HG03025 (cell line): ENCODE results near the gene INPP5K.
"Not testable (repeated sequence)": the region's sequence is repeated elsewhere in the genome, so short reads cannot be mapped to it uniquely, and the experiment has no call there.

Experiments
- ATAC-seq: cut with Tn5 transposase; IDR thresholded peaks from one replicate; pipeline ENCODE4 v1.9.1; 2021; ENCODE audit warnings: mild to moderate bottlenecking, moderate library complexity; ENCODE audit not compliant: unreplicated experiment, low FRiP score

Gene INPP5K

DNA sequence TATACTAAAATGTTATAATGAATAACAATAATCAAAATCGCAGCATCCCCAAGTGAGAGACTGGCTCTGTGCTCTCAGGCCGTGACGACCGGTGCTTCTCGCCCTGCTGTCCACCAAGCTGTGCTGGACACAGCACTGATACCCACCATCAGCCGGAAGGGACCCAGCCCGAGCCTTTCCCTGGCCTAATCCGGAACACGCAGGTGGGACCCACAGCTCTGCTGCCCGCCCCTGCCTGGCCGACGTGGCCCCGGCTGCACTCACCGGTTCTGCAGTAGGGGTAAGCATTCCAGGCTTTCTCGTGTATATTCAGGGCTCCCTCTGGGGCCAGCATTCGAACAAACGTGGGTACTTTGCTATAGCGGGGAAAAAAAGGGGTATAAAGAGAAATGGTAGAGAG, 31.6 kb upstream of the INPP5K start:
- no peak for ATAC-seq

DNA sequence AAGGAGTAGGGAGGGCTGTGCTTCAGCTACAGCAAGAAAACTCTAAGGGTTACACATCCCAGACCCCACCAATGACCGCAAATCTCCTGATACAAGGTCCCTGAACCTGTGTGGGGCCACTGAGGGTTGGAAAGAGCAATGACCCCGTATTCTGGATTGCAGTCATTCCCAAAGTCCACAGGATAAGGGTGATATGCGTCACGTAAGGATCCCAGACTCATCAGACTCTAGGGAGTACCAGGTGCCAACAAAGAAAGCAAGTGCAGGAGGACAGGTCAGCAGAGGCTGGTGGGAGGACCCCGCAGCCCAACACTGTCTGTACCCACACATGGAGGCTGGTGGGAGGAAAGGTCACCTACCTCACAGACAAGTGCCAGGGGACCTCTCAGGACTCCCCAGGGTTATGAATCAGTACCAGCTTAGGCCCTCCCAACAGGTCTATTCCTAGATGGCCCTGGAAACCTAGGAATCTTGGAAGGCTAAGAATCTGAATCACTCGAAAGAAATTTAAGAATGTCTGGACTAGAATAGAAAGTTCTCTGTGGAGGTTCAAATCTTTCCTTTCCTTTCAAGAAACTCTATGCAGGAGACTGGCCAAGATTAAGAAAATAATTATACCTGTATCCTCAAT, 30.0 kb upstream of the INPP5K start:
- no peak for ATAC-seq

DNA sequence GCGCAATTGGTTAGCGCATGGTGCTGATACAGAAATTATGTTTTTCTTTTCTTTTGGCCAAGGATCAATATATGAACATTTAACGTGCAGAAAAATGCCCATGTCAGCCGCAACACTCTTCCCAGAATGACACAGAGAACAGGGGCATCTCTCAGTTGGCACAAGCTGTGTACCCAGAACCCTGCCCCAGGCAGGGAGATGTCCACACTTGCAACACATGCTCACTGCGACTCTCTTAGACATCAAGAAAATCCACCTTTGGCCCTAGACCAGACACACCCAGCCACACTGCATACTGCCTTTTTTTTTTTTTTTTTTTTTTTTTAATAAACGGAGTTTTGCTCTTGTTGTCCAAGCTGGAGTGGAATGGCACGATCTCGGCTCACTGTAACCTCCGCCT, 29.2 kb upstream of the INPP5K start:
- no peak for ATAC-seq

DNA sequence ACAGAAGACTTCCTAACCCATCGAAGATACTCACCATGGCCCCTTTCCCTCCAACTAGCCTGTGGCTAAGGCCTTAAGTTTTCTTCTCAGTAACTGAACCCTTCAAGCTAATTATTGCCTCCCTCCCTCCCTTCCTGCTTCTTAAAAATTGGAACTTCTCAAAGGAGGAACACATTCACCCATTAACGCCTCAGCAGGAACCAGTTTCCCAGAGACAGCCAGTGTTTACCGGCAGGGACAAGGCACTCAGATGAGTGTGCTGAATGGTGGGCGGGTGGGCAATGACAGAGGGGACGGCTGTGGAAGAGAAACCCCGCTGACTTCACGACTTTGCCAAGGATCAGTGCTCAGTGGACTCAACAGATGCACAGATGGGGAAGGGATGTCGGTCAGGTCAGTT, 25.9 kb upstream of the INPP5K start:
- ATAC-seq = no peak

DNA sequence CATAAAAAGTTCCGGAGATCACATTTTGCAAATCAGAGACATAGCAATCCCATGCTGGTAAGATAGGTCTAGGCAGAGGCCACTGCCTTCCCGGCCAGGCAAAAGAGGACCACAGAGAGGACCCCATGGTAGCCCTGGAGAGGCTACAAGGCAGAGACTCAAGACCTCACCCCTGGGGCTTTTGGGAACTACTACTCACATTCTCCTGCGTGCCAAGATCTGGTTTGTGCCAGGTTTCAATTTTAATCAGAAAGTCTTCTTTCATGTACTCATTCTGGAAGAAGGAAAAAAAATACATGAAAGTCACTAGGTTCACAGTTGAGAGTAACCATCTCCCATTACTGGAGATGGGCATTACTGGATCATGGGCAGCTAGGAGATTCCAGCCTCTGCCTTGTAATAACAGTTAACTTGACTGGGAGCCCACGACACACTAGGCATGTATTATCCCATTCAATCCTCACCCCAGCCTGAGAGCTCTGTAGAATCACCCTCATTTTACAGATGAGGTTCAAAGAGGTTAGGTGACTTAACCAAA, 25.0 kb upstream of the INPP5K start:
- ATAC-seq = no peak

DNA sequence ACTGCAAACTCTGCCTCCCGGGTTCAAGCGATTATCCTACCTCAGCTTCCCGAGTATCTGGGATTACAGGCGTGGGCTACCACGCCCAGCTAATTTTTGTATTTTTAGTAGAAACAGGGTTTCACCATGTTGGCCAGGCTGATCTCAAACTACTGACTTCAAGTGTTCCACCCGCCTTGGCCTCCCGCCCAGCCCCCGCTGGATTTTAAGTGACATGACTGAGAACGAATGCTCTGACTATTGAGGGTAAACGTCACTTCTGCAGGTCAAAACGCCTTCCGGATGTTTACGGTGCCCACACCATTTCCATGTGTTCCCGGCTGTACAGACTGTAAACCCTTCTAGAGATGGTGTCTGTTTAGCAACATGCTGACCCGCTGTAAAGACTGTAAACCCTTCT, 23.4 kb upstream of the INPP5K start:
- ATAC-seq = no peak

DNA sequence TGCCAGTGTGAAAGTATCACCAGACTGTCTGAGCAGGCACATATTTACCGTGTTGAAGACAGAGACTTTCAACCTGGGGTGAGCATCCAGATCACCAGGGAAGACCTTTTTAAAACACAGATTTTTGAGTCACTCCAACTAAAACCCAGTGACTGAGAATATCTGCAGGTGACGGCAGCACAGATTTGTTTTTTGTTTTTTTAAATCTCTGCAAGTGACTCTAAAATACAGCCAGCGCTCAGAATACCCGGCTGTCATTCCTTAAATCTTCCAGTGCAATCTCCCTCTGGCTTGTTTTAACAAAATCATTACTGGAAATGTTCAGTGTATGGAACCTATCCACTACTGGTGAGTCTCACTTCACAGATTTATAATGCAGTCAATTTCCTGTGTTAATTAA, 19.3 kb upstream of the INPP5K start:
- no peak for ATAC-seq

DNA sequence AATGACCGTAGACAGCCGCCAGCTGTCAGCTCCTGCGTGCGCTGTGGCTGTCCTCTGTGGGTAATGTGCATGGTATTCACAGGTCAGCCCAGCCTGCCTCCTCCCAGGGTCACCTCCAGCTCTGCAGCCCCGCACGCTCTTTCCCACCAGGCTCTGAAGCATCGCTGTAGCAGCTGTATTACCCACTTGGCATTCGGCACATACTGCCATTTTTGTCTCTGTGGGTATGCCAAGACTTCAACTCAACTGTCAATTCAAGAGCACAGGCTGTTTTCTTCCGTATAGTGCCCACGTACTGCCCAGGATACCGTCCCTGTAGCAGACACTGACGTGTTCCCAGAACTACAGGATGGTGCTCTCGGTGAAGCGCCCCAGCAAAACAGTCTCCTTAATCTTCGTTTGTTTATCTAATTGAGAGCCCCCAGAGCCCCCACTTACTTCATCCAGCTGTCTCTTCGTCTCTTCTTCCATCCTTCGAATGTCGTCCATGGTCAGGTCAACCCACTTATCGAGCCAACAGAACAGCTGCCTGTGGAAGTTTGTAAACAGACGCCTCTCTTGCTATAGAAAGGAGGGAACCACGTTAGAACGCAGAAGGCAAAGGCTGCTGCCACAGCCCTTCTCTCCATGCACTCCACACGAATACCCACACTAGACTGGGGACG, 17.4 kb upstream of the INPP5K start:
- ATAC-seq = no peak

DNA sequence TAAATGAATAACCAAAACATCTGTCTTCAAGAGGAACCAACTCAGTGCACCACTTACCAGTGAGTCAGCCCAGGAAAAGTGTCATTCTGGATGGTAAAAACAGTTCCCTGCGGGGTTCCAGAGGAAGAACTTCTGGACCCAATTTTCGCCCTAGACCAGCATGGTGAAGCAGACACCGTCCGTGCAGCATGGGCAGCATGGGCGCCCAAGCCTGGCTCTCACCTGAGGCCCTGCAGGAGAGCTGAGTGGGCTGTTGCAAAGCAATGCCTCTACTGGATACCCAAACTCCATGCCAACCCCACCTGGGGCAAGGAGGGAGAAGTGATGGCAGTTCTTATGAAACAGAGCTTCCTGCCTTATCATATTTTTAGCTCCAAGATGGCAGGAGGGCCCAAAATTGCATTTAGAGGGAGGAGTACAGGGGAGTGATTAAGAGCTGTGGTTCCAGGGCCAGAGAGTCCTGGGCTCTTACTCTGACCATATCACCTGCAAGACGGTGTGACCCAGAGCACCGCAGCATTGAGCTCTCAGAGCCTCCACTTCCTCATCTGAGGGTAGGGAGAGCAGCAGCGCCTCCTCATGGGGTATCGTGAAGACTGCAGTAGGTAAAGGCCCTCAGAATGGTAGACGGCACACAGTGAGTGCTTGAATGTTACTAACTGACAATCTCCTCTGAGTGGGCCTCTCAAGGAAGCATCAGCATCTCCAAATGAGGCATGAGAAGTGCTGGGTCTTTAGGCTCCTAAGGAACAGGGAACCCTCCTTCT, 16.6 kb upstream of the INPP5K start:
- no peak for ATAC-seq

DNA sequence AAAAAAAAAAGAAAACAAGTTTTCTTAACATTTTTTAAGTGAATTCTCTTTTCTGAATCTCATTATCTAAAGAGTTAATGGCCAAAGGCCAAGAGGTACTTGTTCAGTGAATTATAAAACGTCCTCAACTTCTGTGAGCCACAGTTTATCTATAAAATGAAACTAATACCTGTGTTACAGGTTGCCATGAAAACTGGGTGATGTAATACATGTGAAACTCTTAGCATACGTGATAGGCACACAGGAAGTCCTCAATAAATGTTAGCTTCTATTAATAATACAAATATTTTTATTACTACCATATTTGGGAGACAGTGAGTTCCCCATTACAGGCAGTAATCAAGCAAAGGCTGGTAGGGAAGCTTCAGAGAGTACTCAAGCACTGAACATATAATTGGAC, 13.5 kb upstream of the INPP5K start:
- no peak for ATAC-seq

DNA sequence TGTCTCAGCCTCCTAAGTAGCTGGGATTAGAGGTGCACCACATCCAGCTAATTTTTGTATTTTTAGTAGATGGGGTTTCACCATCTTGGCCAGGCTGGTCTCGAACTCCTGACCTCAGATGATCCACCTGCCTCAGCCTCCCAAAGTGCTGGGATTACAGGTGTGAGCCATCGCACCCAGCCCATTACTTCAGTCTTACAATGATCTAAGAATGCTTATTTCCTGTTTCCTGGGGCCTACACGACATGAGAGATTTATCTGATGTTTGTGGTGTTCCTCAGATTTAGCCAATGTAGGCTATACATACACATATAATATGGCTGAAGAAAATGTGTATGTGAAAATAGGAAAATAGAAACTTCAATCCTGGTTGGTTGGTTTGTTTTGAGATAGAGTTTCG, 10.5 kb upstream of the INPP5K start:
- ATAC-seq = not testable (repeated sequence)

DNA sequence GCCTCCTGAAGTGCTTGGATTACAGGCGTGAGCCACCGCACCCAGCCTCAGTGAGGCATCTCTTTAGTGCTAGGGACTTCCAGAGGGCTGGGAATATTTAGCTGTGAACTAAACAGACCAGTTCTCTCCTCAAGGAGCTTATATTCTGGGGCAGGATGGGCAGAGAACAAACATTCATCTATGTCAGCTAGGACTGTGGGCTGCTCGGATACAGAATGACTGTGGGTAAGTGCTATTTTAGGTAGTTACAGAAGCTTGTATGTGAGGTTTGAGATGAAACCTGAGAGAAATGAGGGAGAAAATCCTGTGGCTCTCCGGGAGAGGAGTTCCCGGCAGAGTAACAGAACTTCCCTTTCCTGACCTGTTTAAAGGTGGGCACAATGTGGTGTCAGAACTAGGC, 6.2 kb upstream of the INPP5K start:
- no peak for ATAC-seq

DNA sequence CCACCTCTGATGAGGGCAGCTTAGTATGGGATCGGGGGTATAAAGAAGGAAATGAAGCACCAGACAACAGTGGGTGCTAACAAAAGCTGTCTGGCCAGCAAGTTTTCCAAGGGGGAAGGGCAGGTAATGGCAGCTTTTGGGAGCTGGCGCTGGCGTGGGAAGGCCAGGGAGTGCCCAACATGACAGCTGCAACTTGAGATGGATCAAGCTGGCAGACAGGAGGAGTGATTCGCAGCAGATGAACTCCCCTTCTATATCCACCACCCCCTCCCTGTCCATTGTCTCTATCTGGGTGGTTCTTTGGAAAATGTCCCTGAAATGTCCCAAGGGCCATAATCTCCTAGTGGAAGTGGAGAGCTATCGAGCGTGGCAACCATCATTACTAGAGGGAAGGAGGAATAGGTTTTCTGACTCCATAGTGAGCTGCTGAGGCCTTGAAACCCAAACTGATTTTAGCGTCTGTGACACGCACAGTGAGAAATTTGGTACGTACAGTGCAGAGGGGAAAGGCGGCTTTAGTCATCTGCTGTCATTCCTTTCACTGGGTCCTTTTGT, 4.8 kb upstream of the INPP5K start:
- ATAC-seq = no peak

DNA sequence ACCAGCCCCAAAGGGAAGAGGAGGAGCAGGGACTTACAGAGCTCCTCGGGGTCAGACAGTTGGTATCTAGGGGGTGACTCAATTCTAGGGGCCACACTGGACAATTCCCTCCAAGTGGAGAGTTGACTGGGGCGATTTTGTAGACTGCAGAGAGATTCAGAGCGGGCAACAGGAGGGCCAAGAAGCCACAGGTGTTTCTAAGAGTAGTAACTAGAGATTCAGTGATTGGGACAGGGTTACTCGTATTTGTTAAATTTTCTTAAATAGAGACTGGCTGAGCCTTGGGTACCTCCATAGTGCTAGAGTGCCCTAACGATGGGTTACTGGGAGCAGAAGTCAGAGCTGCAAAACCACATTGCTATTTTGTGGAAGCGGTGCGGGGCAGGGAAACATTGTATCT, 3.3 kb upstream of the INPP5K start:
- ATAC-seq = no peak

DNA sequence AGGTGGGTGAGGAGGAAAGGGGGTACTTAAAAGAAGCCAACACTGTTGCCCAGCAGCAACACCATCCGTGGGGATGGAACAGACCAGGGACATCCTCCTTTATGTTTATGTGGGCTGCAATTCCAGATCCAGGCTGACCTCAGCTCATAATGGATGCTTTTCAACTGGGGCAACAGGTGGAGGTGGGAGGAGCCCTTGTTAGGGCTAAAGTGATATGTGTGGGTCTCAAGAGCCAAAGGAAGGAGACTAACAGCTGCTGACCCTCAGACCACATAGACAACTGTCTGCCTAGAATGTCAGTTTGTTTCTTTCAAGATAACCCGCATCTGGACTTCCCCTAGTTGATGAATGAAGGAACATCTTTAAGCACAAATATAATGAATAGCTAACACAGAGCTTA, 2.0 kb upstream of the INPP5K start:
- no peak for ATAC-seq

DNA sequence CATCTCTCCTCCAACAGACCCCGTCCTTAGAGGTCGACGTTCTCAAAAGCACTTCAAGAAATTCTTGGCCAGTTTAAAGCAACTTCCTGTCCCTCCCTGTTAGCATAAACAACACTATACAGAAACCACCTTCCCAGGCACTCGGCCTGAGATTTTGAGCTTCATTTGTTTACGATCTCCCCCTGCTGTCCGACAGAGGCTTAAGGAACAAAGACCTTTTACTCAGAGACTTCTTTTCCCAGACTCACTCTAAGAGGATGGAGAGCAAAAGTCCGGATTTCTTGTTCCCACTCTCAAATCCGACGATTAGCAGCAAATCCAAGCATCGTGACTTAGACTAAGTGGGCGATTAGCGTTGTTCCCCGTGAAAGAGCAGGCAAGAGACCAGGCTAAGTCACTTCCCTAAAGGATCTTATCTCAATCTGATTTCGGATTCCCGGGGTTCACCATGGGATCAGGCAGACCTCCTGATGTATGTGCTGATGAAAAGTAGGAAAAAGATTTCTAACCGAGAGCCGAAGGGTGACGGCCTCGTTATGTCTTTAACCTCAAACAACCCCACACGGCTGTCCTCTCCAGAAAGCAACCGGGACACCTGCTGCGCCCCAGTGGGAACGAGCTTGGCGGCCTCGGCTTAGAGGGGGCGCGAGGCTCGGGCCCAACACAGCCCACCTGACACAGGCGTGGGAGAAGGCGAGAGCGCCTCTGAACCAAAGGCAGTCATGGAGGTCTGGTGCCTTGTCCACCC, 598 bp downstream of the INPP5K start:
- no peak for ATAC-seq

DNA sequence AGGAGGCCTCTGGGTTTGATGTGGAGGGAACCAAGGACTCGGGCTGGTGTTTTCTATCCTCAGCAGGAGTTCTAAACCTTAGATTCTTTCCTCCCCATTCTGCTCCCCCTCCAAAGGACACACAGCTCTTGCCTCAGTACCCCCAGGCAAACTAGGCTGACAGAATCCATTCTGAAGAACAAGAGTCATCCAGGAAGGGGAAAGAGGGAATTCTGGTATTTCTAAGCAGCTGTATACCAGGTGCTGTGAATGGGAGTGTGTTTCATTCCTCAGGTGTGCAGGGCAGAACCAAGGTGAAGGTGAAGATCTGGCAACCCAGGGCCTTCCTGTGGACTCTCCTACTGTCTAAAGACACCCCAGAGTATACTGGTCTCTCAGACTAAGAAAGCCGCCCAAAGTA, 4.1 kb downstream of the INPP5K start:
- ATAC-seq = no peak

DNA sequence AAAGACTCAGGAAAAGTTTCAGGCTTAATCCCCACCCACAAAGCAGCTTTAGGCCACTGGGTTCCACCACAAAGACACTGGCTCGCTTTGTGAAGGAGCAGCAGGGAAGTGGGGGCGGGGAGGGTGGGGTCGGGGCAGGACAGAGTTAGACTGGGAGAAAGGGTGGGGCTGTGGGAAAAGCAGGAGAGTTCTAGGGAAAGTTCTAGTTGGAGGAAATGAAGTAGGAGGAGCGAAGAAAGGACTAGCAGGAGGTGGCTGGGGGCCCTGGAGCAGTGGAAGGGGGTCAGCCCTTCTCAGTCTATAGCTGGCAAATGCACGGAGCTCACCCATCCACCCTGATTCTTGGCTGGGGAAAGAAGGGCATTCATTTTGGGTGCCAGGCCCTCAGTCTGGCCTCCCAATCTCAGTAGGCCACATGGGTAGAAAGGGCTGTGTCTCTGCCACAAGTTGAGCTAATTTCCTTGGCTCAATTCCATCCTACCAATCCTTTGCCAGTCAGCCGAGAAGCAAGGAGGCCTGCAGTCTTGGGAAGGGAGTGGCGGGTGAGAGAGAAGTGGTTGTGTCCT, 4.6 kb downstream of the INPP5K start:
- no peak for ATAC-seq

DNA sequence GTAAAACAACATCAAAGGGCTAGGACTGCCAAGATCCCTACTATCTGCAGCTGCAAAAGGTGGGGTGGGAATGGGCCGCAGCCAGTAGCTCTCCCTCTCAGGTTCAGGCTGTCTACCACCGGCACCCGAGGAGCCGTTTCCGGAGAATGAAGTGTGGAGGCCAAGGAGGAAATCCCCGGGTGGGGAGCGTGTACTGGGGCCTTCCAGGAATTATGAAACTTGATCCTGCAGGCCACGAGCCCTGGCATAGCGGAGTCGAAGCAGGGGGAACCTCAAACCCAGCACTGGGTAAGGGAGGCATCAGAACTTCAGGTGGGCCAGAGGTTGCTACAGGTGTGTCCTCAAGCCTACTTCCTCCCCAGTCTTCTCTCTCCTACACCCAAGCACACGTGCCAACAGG, 5.1 kb downstream of the INPP5K start:
- ATAC-seq = no peak

DNA sequence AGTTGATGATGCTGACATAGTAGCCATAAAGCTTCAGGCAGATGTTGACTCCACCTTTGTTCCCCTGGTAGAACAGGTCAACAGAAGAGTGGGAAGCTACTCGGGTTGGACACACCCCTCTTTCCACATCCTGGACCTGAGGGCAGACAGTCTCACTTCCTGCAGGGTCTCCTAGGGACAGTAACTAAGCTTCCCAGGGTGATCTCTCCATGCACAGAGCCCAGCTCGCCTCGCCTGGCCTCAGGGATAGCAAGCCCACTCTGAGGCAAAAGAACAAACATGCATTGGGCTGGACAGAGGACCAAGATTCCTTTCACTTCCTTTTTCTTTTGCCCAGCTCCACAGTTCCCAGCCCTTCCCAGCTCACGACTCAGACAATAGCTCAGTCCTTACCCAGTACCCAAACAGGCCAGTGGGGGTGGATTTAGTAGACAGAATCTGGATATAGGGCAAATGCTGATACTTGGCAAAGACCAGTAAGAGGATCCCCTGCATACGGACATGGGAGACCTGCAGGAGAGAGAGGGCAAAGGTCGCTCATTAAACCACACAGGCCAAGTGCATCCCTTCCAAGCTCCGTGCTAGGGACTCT, 7.0 kb downstream of the INPP5K start:
- ATAC-seq = no peak
